Left renal cortex interstitium (tissue), 4 donors: ENCODE measurements around the gene CAMTA1. TPM values are rescaled to one million over a fixed set of nuclear protein-coding genes. Genes with fewer than 3 reads are reported as not detected.

Source experiments
- DNase-seq, 4 donors: peaks; one replicate each; pipeline ENCODE4 v3.0.0-alpha.2; 2013; ENCODE audit warnings: low read depth in 4 of 4, low spot score in 2 of 4, missing footprints in 1 of 4
- polyA plus RNA-seq, 4 donors: library from polyadenylated mRNA; unstranded; fragments of 120-200 nt; gene quantifications; one replicate each; pipeline ENCODE4 v1.2.1, GENCODE V29; 2013; ENCODE audit not compliant: insufficient read length in 4 of 4

The CAMTA1 gene
- polyA plus RNA-seq, 4 donors, result 76.8 to 91.3 (median 85.3) TPM

DNA sequence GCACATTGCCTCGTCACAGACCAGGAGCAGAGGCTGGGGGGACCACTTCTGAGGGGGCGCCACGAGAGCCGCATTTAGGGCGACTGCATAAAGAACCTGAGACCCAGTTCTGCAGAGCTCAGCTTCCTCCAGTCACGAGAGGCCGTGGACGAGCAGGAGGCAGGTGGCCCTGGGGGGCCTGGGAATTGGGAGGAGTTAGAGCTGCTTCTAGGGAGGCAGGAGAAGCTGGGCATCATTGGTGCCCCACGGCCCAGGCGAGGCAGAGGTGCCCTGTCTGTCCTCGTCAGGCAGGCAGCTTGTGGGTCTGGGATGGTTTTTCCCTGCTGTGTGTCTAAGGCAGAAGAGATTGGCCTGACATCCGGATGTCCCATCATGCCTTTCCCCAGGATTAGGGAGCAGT is 389.3 kb downstream of the CAMTA1 start:
- DNase-seq, result no peak

DNA sequence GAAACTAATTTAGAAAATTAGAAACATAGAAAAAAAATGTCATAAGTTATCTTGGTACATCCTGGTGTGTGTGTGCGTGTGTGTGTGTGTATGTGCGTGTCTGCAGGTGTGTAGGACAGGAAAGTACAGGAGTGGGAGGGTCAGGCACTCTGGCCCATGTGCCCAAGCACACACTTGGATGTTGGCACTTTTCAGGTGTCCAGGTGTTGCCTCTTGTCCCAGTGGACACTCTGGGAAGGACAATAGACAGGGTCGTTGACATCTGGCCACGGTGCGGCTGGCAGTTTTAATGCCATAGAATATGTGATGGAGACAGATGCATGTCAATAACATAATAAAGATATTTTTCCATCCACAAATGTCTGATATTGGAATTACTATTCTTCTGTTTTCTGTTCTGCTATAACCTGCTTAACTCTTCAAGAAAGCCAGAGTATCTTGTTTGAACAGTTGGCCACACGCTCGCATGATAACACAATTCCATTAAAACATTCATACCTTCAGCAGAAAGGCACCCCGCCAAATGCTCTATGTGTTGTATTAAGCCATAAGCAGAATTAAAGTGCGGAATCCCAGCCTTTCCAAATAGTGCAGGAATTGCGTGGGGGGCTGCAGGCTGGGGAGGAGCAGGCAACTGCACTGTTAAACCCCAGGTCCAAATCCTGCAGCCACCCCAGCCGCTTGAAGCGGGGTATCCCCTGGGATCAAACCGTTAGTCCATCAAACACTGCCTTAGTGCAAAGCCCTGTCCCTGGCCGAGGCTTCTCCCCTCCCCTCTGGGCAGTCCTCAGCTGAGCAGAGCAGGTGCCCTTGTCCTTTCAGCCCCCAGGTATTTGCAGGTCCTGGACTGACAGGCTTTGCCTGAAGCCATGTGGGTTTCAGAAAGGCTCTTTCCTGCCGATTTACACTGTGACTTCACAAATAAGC is 390.0 kb downstream of the CAMTA1 start:
- no peak for DNase-seq

DNA sequence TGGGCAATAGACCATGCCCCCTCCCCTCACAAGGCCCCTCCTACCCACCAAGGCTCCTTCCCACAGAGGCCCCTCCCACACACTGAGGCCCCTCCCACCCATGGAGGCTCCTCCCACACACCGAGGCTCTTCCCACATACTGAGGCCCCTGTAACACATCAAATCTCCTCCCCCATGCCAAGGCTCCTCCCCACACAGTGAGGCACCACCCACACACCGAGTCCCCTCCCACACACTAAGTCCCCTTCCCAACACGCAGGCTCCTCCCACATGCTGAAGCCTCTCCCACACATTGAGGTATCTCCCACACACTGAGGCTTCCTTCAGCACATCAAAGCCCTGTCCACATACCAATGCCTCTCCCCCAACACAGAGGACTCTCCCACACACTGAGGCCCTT is 391.8 kb downstream of the CAMTA1 start:
- no peak for DNase-seq

DNA sequence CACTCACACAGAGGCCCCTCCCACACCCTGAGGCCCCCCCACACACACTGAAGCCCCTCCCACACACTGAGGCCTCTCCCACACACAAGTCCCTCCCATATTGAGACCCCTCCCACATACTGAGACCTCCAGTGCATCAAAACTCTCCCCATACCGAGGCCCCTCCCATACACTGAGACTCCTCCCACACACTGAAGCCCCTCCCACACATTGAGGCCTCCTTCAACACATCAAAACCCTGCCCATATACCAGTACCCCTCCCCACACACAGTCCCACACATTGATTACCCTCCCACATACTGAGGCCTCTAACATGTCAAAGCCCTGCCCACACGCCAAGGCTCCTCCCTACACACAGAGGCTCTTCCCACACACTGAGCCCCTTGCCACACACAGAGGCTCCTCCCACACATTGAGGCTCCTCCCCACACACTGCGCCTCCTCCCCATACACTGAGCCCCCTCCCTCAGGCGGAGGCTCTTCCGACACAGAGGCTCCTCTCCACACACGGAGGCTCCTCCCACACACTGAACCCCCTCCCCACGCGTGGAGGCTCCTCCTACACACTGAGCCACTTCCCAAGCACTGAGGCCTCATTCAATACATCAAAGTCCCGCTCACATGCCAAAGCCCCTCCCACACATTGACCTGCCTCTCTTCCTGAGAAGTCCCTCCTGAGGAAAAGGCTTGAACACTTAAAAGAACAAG is 392.3 kb downstream of the CAMTA1 start:
- no peak for DNase-seq

DNA sequence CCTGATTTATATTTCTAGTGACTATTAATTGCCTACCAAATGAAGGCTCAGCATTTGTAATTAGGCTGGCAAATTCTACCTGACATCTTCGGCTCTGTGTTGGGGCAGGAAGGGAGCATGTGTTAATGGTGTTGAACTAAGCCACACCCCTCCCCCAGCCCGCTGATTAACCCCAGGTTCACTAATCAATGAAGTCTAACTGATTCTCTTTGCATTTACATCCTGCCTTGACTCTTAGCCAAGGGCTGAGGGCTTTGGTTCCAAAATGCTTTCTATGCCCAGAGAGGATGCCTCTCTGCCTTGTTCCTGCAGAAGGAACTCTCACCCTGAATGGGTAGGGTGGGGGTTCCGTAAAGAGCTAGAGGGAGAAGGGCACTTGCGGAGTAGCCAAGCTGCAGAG is 393.1 kb downstream of the CAMTA1 start:
- DNase-seq, result no peak

DNA sequence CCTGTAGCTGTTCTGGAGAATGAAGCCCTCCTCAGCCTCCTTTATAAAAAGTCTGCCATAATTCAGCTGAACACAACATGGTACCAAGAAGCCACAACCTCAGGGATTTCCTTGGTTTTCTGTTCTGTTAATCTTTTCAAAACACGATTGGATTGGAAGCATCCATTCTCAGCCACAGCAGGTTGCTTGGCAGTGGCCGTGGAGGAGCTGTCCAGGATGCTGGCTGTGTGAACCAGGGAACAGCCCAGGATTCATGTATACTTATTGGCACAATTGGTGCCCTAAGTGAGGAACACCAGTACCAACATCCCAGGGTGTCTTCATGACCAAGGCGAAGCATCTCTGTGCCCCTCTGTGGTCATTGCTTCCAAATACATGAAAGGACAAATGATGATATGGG is 393.5 kb downstream of the CAMTA1 start:
- DNase-seq, result no peak

DNA sequence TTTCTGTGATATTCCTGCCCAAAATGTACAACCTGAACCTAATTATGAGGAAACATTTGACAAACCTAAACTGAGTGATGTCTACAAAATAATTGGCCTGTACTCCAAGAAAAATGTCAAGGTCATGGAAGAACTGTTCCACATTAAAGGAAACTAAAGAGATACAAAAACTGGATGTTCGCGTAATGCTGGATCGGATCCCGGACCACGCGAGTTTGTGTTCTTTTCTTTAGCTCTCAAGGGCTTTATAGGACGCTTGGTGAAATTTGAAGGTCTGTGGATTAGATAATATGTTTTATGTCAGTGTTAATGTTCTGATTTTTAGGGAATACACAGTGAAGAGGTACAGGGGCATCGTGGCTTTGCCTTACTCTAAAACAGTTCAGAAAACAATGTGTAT is 400.5 kb downstream of the CAMTA1 start:
- no peak for DNase-seq

DNA sequence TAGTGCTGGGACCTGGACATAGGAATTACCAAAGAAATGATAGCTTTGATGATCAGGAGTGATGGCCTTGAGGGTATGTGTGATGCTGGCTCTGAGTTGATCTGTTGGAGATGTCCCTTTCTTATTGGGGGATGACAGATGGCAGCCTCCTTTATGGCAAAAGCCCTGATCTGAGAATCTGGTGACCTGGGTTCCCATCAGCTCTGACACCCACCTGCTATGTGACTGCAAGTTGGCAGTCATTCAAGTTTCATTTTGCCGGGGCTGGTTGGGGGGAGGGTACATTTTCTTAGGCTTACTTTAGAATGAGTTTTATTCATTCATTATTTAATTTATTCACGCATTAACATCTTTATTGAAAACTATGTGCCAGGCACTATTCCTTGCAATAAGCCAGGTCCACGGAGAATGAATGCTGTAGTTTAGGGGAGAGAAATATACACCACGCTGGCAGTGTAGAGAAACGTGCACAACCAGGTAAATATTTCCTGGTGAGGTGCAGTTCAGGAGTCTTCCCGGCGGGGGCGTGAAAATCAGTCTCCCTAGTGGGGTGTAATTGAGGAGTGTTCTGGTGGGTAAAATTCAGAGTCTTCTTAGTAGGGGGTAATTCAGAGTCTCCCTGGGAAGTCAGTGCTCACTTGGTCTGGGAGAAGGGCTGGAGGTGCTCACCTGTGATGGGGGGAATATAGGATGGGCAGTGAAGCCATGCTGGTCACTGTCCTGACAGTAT is 401.3 kb downstream of the CAMTA1 start:
- no peak for DNase-seq

DNA sequence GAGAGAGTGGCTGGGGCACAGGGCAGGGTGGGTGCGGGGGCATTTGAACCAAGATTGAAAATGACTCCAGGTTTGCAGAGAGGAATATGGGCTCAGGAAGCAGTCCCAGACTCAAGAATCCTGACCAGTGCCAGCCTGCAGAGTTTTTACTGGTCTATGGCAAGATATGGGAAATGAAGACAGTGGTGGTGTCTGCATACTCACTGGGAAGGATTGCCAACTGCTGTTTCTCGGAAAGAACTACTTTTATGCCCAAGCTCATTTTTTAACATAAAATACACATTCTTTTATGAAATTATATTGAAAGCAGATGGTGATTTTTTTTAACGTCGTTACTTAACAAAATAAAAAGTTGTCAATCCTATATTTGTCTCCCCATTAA is 401.8 kb downstream of the CAMTA1 start:
- DNase-seq, result no peak

DNA sequence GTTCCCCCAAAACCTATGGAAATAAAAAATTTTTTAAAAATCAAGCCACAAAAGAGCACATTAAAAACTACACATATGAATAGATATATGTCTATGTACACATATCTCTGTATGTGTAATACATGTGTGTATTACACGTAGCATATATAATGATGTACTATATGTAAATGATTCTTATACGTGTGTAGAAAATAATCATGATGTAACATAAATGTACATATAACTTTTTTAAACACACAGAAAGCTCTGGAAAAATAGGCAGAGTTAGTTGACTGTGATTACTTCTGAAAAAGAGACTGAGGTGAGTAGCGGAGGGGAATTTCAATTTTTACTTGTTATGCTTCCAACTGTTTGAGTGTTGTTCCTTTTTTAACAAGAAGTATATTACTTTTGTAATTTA is 405.0 kb downstream of the CAMTA1 start:
- DNase-seq, result no peak

DNA sequence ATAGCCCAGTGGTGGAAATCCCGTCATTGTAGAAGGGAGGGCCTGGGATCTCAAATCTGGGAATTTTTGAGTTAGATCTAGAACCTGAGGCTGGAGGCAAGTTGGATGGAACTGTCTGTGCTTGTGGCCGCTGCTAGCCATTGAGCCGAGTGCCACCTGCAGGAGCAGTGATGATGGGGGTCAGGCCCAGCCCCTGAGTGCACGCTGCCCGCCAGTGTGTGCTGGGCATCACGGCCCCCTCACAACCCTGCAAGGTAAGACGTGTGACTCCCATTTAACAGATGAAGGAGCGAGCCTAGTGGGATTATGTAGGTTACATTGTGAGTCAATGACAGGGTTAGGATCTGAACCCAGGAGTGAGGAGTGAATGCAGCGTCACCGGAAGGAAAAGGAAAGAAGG is 407.2 kb downstream of the CAMTA1 start:
- DNase-seq, result no peak

DNA sequence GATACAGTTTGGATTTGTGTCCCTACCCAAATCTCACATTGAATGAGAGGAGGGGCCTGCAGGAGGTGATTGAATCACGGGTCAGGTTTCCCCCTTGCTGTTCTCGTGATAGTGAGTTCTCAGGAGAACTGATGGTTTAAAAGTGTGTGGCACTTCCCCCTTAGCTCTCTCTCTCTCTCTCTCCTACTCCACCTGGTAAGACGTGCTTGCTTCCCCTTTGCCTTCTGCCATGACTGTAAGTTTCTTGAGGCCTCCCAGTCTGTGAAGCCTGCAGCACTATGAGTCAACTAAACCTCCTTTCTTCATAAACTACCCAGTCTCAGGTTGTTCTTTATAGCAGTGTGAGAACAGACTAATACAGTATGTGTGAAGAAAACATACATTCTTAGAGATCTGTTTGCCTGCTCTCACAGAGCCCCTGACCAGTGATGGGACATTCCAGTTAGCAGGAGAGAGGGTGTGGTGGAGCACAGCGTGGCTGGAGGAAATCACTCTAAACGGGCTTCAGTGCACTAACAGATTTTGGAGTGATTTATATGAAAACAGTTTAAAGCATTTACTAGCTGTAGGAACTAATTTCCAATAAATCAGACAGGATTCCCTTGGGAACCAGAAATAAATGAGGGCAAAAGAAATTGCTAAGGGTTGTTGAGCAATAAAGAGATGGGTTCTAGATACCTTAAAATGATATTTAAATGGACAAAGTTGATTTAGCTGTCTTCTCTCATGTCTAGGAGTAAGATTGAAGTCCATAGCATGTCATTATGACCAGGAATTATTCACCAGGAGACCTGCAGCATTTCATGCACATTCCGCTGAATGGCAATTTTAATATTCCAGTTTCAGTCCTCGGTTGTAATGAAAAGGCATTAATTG is 411.0 kb downstream of the CAMTA1 start:
- no peak for DNase-seq

DNA sequence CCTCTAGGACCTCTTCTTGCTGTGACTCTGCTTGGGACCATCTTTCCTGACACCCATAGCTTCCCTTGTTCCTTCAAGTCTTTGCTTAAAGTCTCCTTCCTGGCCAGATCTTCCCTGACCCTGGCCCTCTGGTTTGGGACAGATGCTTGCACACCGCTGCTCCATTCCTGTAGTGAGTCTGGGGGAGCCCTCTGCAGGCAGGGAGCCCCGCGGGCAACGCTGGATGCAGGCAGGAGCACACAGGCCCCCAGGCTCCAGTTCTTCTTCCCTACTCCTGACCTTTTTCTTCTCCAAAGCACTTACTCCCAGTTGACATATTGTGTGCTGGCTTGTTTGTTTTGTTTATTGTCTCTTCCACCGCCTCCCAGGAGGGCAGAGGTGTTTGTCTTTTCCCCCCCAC is 413.4 kb downstream of the CAMTA1 start:
- DNase-seq, result no peak

DNA sequence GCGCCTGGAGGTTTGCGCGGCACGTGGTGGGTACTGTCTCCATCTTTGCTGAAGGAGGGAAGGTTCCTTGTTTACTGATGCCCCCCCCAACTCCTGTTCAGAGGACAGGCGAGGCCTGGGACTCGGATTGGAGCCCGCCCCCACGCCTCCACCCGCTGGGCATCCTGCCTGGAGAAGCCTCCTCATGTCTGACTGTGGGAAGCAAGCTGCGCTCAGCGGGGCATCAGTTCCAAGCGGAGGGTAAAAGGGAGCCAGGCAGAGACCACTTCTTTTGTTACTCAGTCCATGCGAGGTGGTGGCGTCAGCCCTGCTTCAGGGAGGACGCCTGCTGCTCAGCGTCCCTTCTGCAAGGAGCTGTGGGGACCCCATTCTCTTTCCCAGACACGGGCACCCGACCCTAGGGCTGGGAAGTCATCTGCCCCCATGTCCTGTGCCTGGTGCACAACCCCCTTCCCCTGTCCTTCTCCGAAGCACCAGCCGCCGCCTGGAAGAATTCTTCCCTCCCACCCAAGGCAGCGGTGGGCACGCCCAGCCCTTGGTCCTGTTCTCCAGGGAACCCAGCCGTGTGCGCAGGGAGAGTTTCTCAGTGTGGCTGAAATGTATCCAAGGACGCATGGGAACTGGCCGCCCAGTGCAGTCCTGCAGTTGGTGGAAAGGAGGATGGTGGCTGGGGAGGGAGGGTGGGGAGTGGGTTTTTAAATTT is 414.0 kb downstream of the CAMTA1 start:
- DNase-seq, result no peak

DNA sequence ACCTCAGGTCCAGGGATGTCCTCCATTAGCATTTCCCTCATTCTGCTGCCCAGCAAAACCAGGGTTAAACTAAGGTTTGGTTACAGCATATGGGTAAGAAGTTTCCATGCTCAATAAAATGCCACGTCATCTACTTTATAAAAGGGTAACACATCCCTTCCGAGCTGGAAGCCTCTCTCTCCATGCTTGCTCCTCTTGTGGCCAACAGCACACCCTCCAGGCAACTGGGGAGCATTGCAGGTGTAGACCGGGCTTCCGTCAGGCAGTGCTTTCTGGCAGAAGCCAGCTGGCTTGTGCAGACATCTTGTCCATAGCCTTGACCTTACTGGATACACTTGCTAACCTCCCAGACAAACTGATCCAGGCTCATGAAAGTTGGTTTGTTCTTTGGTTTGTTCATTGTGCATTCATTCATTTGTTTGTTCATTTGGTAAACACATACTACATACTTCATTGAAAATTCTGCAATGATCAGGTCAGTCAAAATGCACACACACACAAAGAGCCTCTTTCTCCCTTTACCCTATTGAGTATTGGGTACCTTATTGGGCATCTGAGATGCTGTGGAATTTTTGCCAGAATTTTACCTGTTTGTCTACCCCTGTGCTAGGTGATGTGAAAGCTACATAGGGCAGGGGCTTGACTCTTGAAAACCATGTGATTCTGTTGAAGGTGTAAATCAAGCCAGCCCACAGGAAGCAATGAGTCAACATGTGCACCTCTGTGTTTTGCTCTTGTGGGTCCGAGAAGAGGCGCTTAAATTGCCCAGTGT is 422.8 kb downstream of the CAMTA1 start:
- DNase-seq, result peak; percentile 21 to 46 (median 30)

DNA sequence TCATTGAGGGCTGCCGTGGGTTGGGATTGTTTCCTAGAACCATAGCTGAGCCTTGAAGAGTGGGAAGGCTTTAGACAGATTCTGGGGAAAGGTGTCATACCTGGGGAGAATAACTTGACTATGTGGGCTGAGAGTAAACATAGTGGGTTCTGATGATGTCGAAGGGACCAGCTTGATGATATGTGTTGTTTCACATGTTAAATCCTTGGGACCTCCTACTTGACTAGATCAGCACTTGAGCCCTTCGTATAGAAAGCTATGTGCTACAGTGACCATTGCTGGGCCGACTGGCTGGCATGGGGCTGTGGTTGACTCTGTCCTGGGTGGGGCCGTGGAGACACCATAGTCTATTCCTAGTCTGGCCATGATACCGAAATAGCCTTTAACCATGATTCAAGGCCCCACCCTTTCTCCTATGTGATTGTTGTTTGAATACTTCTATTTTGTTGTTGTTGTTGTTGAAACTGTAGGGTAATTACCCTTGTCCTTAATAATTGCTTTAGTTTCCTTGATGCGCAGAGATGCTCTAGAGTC is 423.5 kb downstream of the CAMTA1 start:
- DNase-seq, result no peak

DNA sequence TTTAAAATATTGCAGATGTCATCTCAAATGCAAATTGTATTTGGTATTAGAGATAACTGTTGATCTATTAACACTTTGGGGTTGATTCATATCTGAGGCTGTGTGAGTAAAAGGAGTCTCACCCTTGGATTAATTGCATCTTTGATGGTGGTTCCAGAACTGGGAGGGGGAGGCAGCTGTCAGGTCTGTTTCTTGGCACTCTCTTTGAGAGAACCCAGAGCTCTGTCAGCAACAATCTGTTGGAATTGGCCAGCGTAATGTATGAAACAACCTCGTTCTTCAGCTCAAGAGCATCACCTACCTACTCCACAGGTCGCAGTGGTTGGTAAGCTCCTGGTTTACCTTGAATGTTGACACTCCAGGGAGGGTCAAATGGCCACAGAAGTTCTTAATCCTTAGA is 424.1 kb downstream of the CAMTA1 start:
- DNase-seq, result no peak

DNA sequence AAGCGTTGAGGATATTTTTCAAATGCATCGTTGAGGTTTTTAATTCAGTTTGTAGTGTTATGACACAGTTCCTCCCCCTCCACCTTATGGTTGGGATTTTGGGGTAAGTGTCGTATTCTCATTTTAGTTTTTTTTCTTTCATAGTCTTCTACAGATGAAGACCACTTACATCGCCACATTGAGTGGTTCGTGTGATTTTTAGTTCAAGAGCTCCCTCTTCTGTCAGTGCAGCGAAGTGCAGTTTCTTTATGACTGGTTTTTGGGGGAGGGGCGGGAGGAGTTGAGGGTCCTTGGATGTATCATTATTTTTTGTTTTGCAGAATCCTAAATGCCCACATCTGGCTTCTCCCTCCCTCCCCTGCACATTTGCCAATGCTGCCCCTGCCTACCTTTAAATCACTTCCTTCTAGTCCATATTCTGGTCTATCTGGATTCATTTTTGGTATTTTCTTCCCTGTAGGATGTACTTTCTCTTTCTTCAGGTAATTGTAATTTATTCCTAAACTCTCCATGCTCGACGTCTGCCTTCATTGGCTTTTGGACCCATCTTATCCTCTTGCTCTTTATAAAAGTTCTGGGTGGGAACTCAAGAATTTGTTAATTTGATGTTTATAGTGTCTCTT is 433.1 kb downstream of the CAMTA1 start:
- DNase-seq, result peak in 2 of 4 donors; percentile 18 to 25
